Body of pancreas (tissue), 4 donors: ENCODE results near the gene TFB2M. TPM values are rescaled to one million over a fixed set of nuclear protein-coding genes. Genes with fewer than 3 reads are reported as not detected.
"Not testable (repeated sequence)": the region's sequence is repeated elsewhere in the genome, so short reads cannot be mapped to it uniquely, and the experiment has no call there.

Experiments used
- ATAC-seq: fragments of 150-250 bp; one replicate; pipeline ENCODE4 v1.9.1; 2016
- DNase-seq, 4 donors: peaks; one replicate each; pipeline ENCODE4 v3.0.0-alpha.2; 2019
- H3K27ac ChIP-seq, 4 donors: fragments of 200-600 bp; sonication (generic); 1 replicate in 3 of 4; 2 replicates in 1 of 4; pipeline versions ENCODE4 v1.5.1 to v1.6.1; 2016 to 2019; ENCODE audit warnings: mild to moderate bottlenecking in 1 of 4, mixed read lengths in 1 of 4, moderate library complexity in 1 of 4
- H3K27me3 ChIP-seq, 2 donors: fragments of 200-600 bp; sonication (generic); one replicate each; pipeline ENCODE4 v1.6.0; 2016; ENCODE audit warnings: mild to moderate bottlenecking in 1 of 2
- H3K36me3 ChIP-seq, 2 donors: fragments of 200-600 bp; sonication (generic); replicated peaks in 1 of 2; 2 replicates each; pipeline ENCODE4 v1.5.1; 2016; ENCODE audit warnings: low read depth in 2 of 2; ENCODE audit not compliant: insufficient read depth in 1 of 2
- H3K4me1 ChIP-seq: fragments of 200-600 bp; sonication (generic); one replicate; pipeline ENCODE4 v1.6.0; 2016
- H3K4me3 ChIP-seq, 2 donors: fragments of 200-600 bp; sonication (generic); 1 replicate in 1 of 2; 2 replicates in 1 of 2; pipeline ENCODE4 v1.5.1; 2016 to 2019
- H3K9me3 ChIP-seq, 3 donors: fragments of 200-600 bp; sonication (generic); 1 replicate in 2 of 3; 2 replicates in 1 of 3; pipeline ENCODE4 v1.5.1; 2016
- POLR2A ChIP-seq, 3 donors: fragments of 450-650 bp; IDR thresholded peaks; one replicate each; pipeline ENCODE4 v1.6.1; 2016; ENCODE audit warnings: antibody characterized with exemption in 3 of 3, mild to moderate bottlenecking in 2 of 3
- WGBS, 2 donors: methylation state at CpG; one replicate each; pipeline ENCODE4 v1.1.5; 2017; 5-methylcytosine and 5-hydroxymethylcytosine counted together
- intact Hi-C: fragments of 100-400 bp; cut with DNase I; formaldehyde crosslinking; loops from one replicate; pipeline ENCODE4 v1.15.1; 2023
- total RNA-seq, 2 donors: library from RNA; depleted of rRNA; stranded (reverse); fragments of >200 nt; gene quantifications; one replicate each; pipeline ENCODE4 v1.1.0, GENCODE V29; 2016
- TF ChIP-seq, protein P1 (sequence below), 7 experiments: fragments of 450-650 bp in 4 of 7; fragments of 200-600 bp in 3 of 7; sonication (generic) in 3 of 7; IDR thresholded peaks; one replicate each; pipeline ENCODE4 v1.5.1; 2016 to 2019; ENCODE audit warnings: antibody characterized with exemption in 7 of 7

Gene TFB2M
- total RNA-seq, 2 donors from 2014 or later = 2.3 to 8.3 TPM

DNA sequence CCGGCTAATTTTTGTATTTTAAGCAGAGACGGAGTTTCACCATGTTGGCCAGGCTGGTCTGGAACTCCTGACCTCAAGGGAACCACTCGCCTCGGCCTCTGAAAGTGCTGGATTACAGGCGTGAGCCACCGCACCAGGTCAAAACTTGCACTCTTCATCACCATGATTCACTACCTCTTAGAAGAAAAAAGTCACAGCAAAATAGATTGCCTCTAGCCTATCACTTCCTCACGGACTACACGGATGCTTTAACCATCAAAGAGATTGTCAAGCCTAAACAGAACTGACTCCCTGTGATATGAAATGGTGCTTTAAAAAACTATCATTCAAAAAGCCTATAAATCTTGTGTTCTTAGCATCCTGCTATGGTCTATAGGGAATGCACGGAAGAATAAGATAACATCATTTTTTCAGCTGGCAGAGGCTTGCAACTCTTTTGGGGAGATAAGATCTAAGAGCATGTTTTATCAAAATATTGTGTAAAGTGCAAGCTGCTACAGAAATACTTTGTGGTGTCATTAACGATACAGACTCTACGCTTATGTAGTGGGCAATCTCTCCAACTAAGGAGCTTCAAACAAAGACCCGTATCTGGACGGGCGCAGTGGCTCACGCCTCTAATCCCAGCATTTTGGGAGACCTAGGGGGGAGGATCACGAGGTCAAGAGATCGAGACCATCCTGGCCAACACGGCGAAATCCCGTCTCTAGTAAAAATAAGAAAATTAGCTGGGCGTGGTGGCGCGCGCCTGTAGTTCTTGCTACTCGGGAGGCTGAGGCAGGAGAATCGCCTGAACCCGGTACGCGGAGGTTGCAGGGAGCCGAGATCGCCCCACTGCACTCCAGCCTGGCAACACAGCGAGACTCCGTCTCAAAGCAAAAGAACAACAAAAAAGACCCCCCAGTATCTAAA is 966 bp downstream of the TFB2M start:
- DNase-seq (no peak), ATAC-seq (no peak)
- H3K9me3 ChIP-seq = no peaks in the 10 kb centered on the region
- no peaks in the 10 kb centered on the region for H3K27me3 ChIP-seq
- peak overlapping the region in 3 of 4 donors; percentile 93 to 96 (median 93) for H3K27ac ChIP-seq
- peak overlapping the region; percentile 80 to 100 for H3K4me3 ChIP-seq
- intact Hi-C loops = no loop called here
- peaks cover 0 to 1% of the 10 kb centered on the region in 2 donors for H3K36me3 ChIP-seq
- TF ChIP-seq, protein P1, sequence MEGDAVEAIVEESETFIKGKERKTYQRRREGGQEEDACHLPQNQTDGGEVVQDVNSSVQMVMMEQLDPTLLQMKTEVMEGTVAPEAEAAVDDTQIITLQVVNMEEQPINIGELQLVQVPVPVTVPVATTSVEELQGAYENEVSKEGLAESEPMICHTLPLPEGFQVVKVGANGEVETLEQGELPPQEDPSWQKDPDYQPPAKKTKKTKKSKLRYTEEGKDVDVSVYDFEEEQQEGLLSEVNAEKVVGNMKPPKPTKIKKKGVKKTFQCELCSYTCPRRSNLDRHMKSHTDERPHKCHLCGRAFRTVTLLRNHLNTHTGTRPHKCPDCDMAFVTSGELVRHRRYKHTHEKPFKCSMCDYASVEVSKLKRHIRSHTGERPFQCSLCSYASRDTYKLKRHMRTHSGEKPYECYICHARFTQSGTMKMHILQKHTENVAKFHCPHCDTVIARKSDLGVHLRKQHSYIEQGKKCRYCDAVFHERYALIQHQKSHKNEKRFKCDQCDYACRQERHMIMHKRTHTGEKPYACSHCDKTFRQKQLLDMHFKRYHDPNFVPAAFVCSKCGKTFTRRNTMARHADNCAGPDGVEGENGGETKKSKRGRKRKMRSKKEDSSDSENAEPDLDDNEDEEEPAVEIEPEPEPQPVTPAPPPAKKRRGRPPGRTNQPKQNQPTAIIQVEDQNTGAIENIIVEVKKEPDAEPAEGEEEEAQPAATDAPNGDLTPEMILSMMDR (IDR thresholded peaks at IDR 0.05) = no peak
- no peak for TF ChIP-seq POLR2A (IDR thresholded peaks at IDR 0.05)
- H3K4me1 ChIP-seq = peaks cover 37% of the 10 kb centered on the region
- WGBS, 2 donors = 23 to 41% methylated on average over 21 to 33 of the region's 33 CpGs

DNA sequence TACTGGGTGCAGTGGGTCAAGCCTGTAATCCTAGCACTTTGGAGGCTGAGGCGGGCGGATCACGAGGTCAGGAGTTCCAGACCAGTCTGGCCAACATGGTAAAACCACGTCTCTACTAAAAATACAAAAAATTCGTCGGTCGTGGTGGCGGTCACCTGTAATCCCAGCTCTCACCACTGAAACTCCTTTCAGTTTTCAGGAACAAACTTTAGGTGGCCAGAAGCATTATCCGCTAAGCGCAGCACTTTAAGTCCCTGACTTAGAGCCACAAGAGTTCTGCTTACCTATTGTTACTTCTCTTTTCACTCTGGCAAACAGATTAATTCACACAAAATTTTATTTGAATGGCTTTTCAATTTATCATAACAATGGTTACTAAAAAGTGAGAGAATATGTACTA is 5.2 kb downstream of the TFB2M start:
- H3K27me3 ChIP-seq, ATAC-seq, intact Hi-C loops, H3K4me3 ChIP-seq, H3K27ac ChIP-seq, H3K9me3 ChIP-seq, DNase-seq: not testable (repeated sequence)
- 85% methylated on average over 10 of the region's 10 CpGs for WGBS, 2 donors
- Histone ChIP-seq H3K36me3 (peaks cover 0 to 18% of the 10 kb centered on the region in 2 donors), H3K4me1 (peaks cover 15% of the 10 kb centered on the region)

GRCh38 chr1:246559310-246559709 is 6.8 kb downstream of the TFB2M start:
- Histone ChIP-seq H3K4me3 (no peak overlapping the region), H3K27ac (no peak overlapping the region), H3K36me3 (peaks cover 0 to 24% of the 10 kb centered on the region in 2 donors), H3K9me3 (no peaks in the 10 kb centered on the region), H3K4me1 (peaks cover 4% of the 10 kb centered on the region), H3K27me3 (no peaks in the 10 kb centered on the region)
- intact Hi-C loops = no loop called here
- ATAC-seq (no peak), DNase-seq (no peak)
- TF ChIP-seq, protein P1 (IDR thresholded peaks at IDR 0.05) = no peak
- TF ChIP-seq POLR2A (IDR thresholded peaks at IDR 0.05) = no peak
- WGBS, 2 donors = 90 to 96% methylated on average over 4 of the region's 4 CpGs

- Histone ChIP-seq H3K27ac (no peak overlapping the region), H3K27me3 (no peaks in the 10 kb centered on the region), H3K4me1 (no peaks in the 10 kb centered on the region), H3K9me3 (no peaks in the 10 kb centered on the region), H3K36me3 (peaks cover 0 to 24% of the 10 kb centered on the region in 2 donors), H3K4me3 (no peak overlapping the region)
- no peak for DNase-seq
- WGBS, 2 donors = 60 to 79% methylated on average over 2 of the region's 2 CpGs
- ATAC-seq = no peak
- TF ChIP-seq, protein P1 (IDR thresholded peaks at IDR 0.05) = no peak
- no peak for TF ChIP-seq POLR2A (IDR thresholded peaks at IDR 0.05)
- intact Hi-C loops = no loop called here
Measured at GRCh38 chr1:246558041-246558440, 8.0 kb downstream of the TFB2M start.

DNA sequence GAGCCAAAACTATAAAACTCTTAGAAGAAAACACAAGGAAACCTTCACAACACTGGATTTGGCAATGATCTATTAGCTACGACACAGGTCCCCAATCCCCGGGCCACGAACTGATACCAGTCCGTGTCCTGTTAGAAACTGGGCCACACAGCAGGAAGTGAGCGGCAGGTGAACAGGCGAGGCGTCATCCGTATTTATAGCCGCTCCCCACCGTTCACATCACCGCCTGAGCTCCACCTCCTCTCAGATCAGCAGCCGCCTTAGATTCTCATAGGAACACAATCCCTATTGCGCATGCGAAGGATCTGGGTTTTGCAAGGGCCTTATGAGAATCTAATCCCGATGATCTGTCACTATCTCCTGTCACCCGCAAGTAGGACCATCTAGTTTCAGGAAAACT is 11.9 kb downstream of the TFB2M start:
- peaks cover 0 to 27% of the 10 kb centered on the region in 2 donors for H3K36me3 ChIP-seq
- TF ChIP-seq, protein P1 (IDR thresholded peaks at IDR 0.05) = no peak
- no peaks in the 10 kb centered on the region for H3K27me3 ChIP-seq
- ATAC-seq (no peak), DNase-seq (no peak)
- no peak overlapping the region for H3K27ac ChIP-seq
- no peak overlapping the region for H3K4me3 ChIP-seq
- WGBS, 2 donors = 97 to 98% methylated on average over 16 of the region's 16 CpGs
- intact Hi-C loops = no loop called here
- H3K4me1 ChIP-seq = no peaks in the 10 kb centered on the region
- H3K9me3 ChIP-seq = no peaks in the 10 kb centered on the region
